Kidney epithelial cell (primary cell): Measurements from ENCODE around the gene SFSWAP. TPM values are rescaled to one million over a fixed set of nuclear protein-coding genes. Genes with fewer than 3 reads are reported as not detected.

ENCODE experiments used
- DNase-seq: peaks from one replicate; pipeline ENCODE4 v3.0.0-alpha.2; 2010; ENCODE audit warnings: low read depth
- H3K27me3 ChIP-seq: 2 replicates; pipeline ENCODE4 v1.6.0; 2011; ENCODE audit warnings: low read length; ENCODE audit not compliant: control insufficient read depth, insufficient read depth
- H3K36me3 ChIP-seq: 2 replicates; pipeline ENCODE4 v1.5.1; 2011; ENCODE audit warnings: low read length; ENCODE audit not compliant: control insufficient read depth, insufficient read depth
- H3K4me3 ChIP-seq: 2 replicates; pipeline ENCODE4 v1.5.1; 2011; ENCODE audit warnings: low read depth, mild to moderate bottlenecking, control low read depth, low read length
- CTCF ChIP-seq: IDR thresholded peaks from 2 replicates; pipeline ENCODE4 v1.5.1; 2011; ENCODE audit warnings: mild to moderate bottlenecking, moderate library complexity, low read length, control low read depth, inconsistent platforms; ENCODE audit not compliant: insufficient read depth, poor library complexity, severe bottlenecking
- total RNA-seq: library from RNA; depleted of rRNA; stranded (reverse); fragments of >200 nt; gene quantifications from 2 replicates; pipeline ENCODE4 v1.2.3, GENCODE V29; 2015

The SFSWAP gene
- total RNA-seq, 1 donor from 2014 or later: 27.7 TPM

- no peak for TF ChIP-seq CTCF
- Histone ChIP-seq H3K36me3 (no peaks in the 10 kb centered on the region), H3K27me3 (no peaks in the 10 kb centered on the region), H3K4me3 (no peak overlapping the region)
- DNase-seq: no peak
Measured at GRCh38 chr12:131796411-131796736, 85.5 kb downstream of the SFSWAP start.

GRCh38 chr12:131796754-131797587, 86.1 kb downstream of the SFSWAP start:
- no peaks in the 10 kb centered on the region for H3K36me3 ChIP-seq
- TF ChIP-seq CTCF: no peak
- H3K4me3 ChIP-seq: no peak overlapping the region
- DNase-seq: no peak
- H3K27me3 ChIP-seq: no peaks in the 10 kb centered on the region

GRCh38 chr12:131797588-131797934, 86.7 kb downstream of the SFSWAP start:
- peaks cover 2% of the 10 kb centered on the region for H3K36me3 ChIP-seq
- no peak for TF ChIP-seq CTCF
- no peaks in the 10 kb centered on the region for H3K27me3 ChIP-seq
- no peak overlapping the region for H3K4me3 ChIP-seq
- DNase-seq: no peak

GRCh38 chr12:131799195-131799594, 88.3 kb downstream of the SFSWAP start:
- H3K4me3 ChIP-seq: no peak overlapping the region

GRCh38 chr12:131799828-131800593, 89.1 kb downstream of the SFSWAP start:
- no peak for DNase-seq
- no peak for TF ChIP-seq CTCF
- peaks cover 2% of the 10 kb centered on the region for H3K36me3 ChIP-seq
- H3K4me3 ChIP-seq: no peak overlapping the region
- H3K27me3 ChIP-seq: no peaks in the 10 kb centered on the region

More at GRCh38 chr12:131799195-131799594, 88.3 kb downstream of the SFSWAP start:
- DNase-seq: no peak
- TF ChIP-seq CTCF: no peak
- Histone ChIP-seq H3K36me3 (peaks cover 2% of the 10 kb centered on the region), H3K27me3 (no peaks in the 10 kb centered on the region)
